Vagina (tissue), 2 donors: ENCODE measurements around the gene MUC22. TPM values are rescaled to one million over a fixed set of nuclear protein-coding genes. Genes with fewer than 3 reads are reported as not detected.

Source experiments
- DNase-seq, 2 donors: peaks; one replicate each; pipeline ENCODE4 v3.0.0-alpha.2; 2017; ENCODE audit errors: extremely low spot score in 2 of 2
- H3K27ac ChIP-seq: fragments of 200-600 bp; sonication (generic); one replicate; pipeline ENCODE4 v1.5.1; 2019
- H3K27me3 ChIP-seq: fragments of 200-600 bp; sonication (generic); one replicate; pipeline ENCODE4 v1.5.1; 2019
- H3K36me3 ChIP-seq, 2 donors: fragments of 200-600 bp; sonication (generic); one replicate each; pipeline ENCODE4 v1.5.1; 2017 to 2019
- H3K4me1 ChIP-seq: fragments of 200-600 bp; sonication (generic); one replicate; pipeline ENCODE4 v1.5.1; 2019
- H3K4me3 ChIP-seq, 2 donors: fragments of 200-600 bp; sonication (generic); 1 replicate in 1 of 2; 2 replicates in 1 of 2; pipeline ENCODE4 v1.5.1; 2016 to 2019
- H3K9me3 ChIP-seq: fragments of 200-600 bp; sonication (generic); one replicate; pipeline ENCODE4 v1.5.1; 2019
- POLR2A ChIP-seq, 2 donors: fragments of 450-650 bp; IDR thresholded peaks; one replicate each; pipeline ENCODE4 v1.6.1; 2017; ENCODE audit warnings: antibody characterized with exemption in 2 of 2, mild to moderate bottlenecking in 2 of 2, moderate library complexity in 2 of 2
- POLR2AphosphoS5 ChIP-seq, 2 donors: sonication (generic); formaldehyde crosslinking; IDR thresholded peaks; one replicate each; pipeline ENCODE4 v1.9.0; 2017; ENCODE audit warnings: antibody characterized with exemption in 2 of 2, mild to moderate bottlenecking in 2 of 2, low read depth in 1 of 2; ENCODE audit not compliant: insufficient read depth in 1 of 2
- intact Hi-C: fragments of 100-400 bp; cut with DNase I; formaldehyde crosslinking; loops from one replicate; pipeline ENCODE4 v1.15.1; 2023
- total RNA-seq: library from RNA; depleted of rRNA; stranded (reverse); fragments of >200 nt; gene quantifications from one replicate; pipeline ENCODE4 v1.2.3, GENCODE V29; 2016
- TF ChIP-seq, protein P1 (sequence below), 3 experiments: fragments of 450-650 bp in 2 of 3; fragments of 200-600 bp in 1 of 3; sonication (generic) in 1 of 3; IDR thresholded peaks; one replicate each; pipeline ENCODE4 v1.5.1; 2017 to 2019; ENCODE audit warnings: antibody characterized with exemption in 3 of 3, mild to moderate bottlenecking in 2 of 3, moderate library complexity in 2 of 3

Gene MUC22
- total RNA-seq, 1 donor from 2014 or later: 2.9 TPM

DNA sequence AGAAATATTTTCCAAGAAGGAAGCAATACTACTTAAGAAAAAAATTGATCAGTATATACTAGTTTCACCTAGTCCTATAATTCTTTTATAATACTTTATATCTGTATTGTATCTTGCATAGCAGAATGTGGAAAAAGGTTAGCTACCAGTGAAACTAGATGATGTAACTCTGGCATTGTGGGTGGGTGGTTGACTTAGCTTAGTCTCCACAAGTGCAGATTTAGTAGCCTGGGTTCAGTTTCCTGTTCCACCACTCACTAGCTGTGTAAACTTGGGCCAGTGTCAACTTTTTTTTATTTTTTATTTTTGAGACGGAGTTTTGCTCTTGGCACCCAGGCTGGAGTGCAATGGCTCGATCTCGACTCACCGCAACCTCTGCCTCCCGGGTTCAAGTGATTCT lies 24.8 kb upstream of the MUC22 start:
- H3K9me3 ChIP-seq: no peaks in the 10 kb centered on the region
- TF ChIP-seq POLR2A (IDR thresholded peaks at IDR 0.05) (no peak), POLR2AphosphoS5 (IDR thresholded peaks at IDR 0.05; ENCODE audit: insufficient read depth in 1 of 2, low read depth in 1 of 2) (no peak)
- TF ChIP-seq, protein P1, sequence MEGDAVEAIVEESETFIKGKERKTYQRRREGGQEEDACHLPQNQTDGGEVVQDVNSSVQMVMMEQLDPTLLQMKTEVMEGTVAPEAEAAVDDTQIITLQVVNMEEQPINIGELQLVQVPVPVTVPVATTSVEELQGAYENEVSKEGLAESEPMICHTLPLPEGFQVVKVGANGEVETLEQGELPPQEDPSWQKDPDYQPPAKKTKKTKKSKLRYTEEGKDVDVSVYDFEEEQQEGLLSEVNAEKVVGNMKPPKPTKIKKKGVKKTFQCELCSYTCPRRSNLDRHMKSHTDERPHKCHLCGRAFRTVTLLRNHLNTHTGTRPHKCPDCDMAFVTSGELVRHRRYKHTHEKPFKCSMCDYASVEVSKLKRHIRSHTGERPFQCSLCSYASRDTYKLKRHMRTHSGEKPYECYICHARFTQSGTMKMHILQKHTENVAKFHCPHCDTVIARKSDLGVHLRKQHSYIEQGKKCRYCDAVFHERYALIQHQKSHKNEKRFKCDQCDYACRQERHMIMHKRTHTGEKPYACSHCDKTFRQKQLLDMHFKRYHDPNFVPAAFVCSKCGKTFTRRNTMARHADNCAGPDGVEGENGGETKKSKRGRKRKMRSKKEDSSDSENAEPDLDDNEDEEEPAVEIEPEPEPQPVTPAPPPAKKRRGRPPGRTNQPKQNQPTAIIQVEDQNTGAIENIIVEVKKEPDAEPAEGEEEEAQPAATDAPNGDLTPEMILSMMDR (IDR thresholded peaks at IDR 0.05): no peak
- H3K27ac ChIP-seq: no peak overlapping the region
- H3K36me3 ChIP-seq: no peaks in the 10 kb centered on the region
- intact Hi-C loops: no loop called here
- H3K27me3 ChIP-seq: no peaks in the 10 kb centered on the region
- DNase-seq: no peak
- H3K4me1 ChIP-seq: no peaks in the 10 kb centered on the region
- no peak overlapping the region for H3K4me3 ChIP-seq

DNA sequence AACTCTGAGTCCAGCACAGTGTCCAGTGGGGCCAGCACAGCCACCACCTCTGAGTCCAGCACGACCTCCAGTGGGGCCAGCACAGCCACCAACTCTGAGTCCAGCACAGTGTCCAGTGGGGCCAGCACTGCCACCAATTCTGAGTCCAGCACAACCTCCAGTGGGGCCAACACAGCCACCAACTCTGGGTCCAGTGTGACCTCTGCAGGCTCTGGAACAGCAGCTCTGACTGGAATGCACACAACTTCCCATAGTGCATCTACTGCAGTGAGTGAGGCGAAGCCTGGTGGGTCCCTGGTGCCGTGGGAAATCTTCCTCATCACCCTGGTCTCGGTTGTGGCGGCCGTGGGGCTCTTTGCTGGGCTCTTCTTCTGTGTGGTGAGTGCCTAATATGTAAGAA lies 23.0 kb upstream of the MUC22 start:
- DNase-seq: no peak
- TF ChIP-seq POLR2AphosphoS5 (IDR thresholded peaks at IDR 0.05; ENCODE audit: insufficient read depth in 1 of 2, low read depth in 1 of 2) (no peak), POLR2A (IDR thresholded peaks at IDR 0.05) (no peak)
- TF ChIP-seq, protein P1 (IDR thresholded peaks at IDR 0.05): no peak
- Histone ChIP-seq H3K36me3 (no peaks in the 10 kb centered on the region), H3K4me3 (no peak overlapping the region), H3K27ac (no peak overlapping the region), H3K9me3 (no peaks in the 10 kb centered on the region), H3K27me3 (no peaks in the 10 kb centered on the region), H3K4me1 (no peaks in the 10 kb centered on the region)
- intact Hi-C loops: no loop called here

DNA sequence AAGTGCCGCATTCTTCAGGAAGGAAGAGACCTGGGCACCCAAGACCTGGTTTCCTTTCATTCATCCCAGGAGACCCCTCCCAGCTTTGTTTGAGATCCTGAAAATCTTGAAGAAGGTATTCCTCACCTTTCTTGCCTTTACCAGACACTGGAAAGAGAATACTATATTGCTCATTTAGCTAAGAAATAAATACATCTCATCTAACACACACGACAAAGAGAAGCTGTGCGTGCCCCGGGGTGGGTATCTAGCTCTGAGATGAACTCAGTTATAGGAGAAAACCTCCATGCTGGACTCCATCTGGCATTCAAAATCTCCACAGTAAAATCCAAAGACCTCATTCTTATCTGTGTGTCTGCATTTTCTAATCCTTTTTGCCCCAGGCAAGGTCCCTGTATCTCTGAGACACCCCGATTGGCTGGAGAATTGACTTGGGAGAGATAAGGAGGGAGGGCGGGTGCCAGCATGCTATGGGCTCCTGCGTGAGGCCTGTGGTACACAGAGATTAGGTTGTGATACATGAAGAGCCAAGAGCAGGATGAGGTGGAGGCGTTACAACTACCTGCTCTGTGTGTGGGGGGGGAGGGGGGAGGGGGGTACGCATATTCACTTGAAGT lies 22.0 kb upstream of the MUC22 start:
- no peak for TF ChIP-seq POLR2A (IDR thresholded peaks at IDR 0.05)
- TF ChIP-seq POLR2AphosphoS5 (IDR thresholded peaks at IDR 0.05; ENCODE audit: insufficient read depth in 1 of 2, low read depth in 1 of 2): no peak
- TF ChIP-seq, protein P1 (IDR thresholded peaks at IDR 0.05): no peak
- no peak overlapping the region for H3K4me3 ChIP-seq
- no peak for DNase-seq
- H3K4me1 ChIP-seq: no peaks in the 10 kb centered on the region
- H3K36me3 ChIP-seq: no peaks in the 10 kb centered on the region
- intact Hi-C loops: no loop called here
- H3K9me3 ChIP-seq: no peaks in the 10 kb centered on the region
- H3K27ac ChIP-seq: no peak overlapping the region
- H3K27me3 ChIP-seq: no peaks in the 10 kb centered on the region

DNA sequence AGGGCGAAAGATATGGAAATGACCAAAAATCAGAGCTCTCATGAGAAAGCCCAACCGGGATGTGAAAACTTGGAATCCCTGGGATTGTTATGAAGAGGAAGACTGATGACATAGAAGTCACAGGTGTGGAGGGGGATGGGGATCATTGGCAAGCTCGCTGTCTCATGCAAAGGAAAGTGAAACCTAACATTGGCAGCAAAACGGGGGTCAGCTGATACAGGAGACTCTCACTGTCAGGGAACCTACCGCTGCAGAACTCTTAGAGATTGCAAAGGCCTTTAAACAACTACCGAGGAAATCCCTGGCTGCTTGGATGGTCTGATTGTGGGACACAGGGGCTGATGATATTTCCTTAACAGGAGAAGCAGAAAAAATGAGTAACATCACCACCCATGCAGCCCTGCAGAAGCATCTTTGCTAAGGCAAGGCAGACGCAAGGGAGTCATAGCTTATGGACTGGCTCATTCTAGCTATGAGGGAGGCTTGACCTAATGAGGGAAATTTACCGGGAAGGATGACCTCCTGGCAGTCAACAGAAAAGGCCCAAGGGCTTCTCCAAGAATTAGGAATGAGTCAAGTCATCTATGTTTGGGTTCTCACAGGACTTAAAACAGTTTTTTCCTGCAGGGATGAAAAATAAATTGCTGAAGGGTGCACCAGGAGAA lies 19.7 kb upstream of the MUC22 start:
- intact Hi-C loops: no loop called here
- no peak for TF ChIP-seq POLR2A (IDR thresholded peaks at IDR 0.05)
- Histone ChIP-seq H3K4me3 (no peak overlapping the region), H3K9me3 (no peaks in the 10 kb centered on the region), H3K36me3 (no peaks in the 10 kb centered on the region), H3K27ac (no peak overlapping the region), H3K27me3 (no peaks in the 10 kb centered on the region), H3K4me1 (no peaks in the 10 kb centered on the region)
- DNase-seq: no peak

DNA sequence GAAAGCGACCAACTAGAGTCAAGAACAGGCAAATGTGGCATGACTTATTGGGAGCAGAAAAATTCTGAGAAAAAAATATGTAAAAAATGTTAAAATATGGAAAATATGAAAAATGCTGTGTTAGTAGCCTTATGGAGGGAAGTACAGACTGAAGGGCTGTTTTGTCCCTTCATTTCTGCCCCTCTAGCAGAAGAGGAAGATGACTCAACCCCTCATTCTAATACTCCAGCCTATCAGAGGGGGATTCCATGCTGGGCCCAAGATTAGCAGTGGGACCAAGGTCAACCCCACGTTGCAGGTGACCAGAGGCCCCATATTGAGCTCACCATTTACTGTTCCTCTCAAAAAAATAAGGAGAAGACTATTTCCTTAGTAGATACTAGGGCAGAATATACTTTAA lies 18.4 kb upstream of the MUC22 start:
- no peak for TF ChIP-seq POLR2AphosphoS5 (IDR thresholded peaks at IDR 0.05; ENCODE audit: insufficient read depth in 1 of 2, low read depth in 1 of 2)
- TF ChIP-seq POLR2A (IDR thresholded peaks at IDR 0.05): no peak
- TF ChIP-seq, protein P1 (IDR thresholded peaks at IDR 0.05): no peak
- DNase-seq: no peak
- H3K4me1 ChIP-seq: no peaks in the 10 kb centered on the region
- no peak overlapping the region for H3K27ac ChIP-seq
- no peaks in the 10 kb centered on the region for H3K36me3 ChIP-seq
- no peaks in the 10 kb centered on the region for H3K9me3 ChIP-seq
- H3K4me3 ChIP-seq: no peak overlapping the region
- H3K27me3 ChIP-seq: no peaks in the 10 kb centered on the region
- intact Hi-C loops: no loop called here
